HL-60 (cell line): ENCODE data around the gene ZNF839.

Experiments used
- DNase-seq, 2 experiments: peaks; one replicate each; pipeline ENCODE4 v3.0.0-alpha.2; 2010 to 2020; ENCODE audit warnings: low read depth in 1 of 2, low spot score in 1 of 2
- H3K27ac ChIP-seq: fragments of 250-450 bp; sonication (Bioruptor Pico); replicated peaks from 2 replicates; pipeline ENCODE4 v1.5.1; 2020; ENCODE audit warnings: mild to moderate bottlenecking, moderate library complexity
- H3K27me3 ChIP-seq: fragments of 250-450 bp; sonication (Bioruptor Pico); 2 replicates; pipeline ENCODE4 v1.5.1; 2021; ENCODE audit warnings: mild to moderate bottlenecking, moderate library complexity; ENCODE audit not compliant: insufficient read depth, poor library complexity, severe bottlenecking
- H3K4me3 ChIP-seq: replicated peaks from 2 replicates; pipeline ENCODE4 v1.5.1; 2011; ENCODE audit warnings: mild to moderate bottlenecking, control low read depth, low read length; ENCODE audit not compliant: insufficient read depth
- GABPA ChIP-seq: IDR thresholded peaks from 2 replicates; pipeline ENCODE4 v1.6.1; 2012; ENCODE audit warnings: low read depth
- POLR2AphosphoS5 ChIP-seq: IDR thresholded peaks from 2 replicates; pipeline ENCODE4 v1.6.1; 2012; ENCODE audit warnings: low read depth
- REST ChIP-seq: IDR thresholded peaks from 2 replicates; pipeline ENCODE4 v1.6.1; 2012; ENCODE audit warnings: low read depth; ENCODE audit not compliant: insufficient replicate concordance
- SPI1 ChIP-seq: IDR thresholded peaks from 2 replicates; pipeline ENCODE4 v1.6.1; 2012; ENCODE audit warnings: low read depth, mild to moderate bottlenecking, borderline replicate concordance
- TF ChIP-seq, protein P1 (sequence below): IDR thresholded peaks from one replicate; pipeline ENCODE4 v1.5.1; 2011; ENCODE audit warnings: low read length, control low read depth, inconsistent platforms; ENCODE audit not compliant: insufficient read depth

Gene ZNF839

GRCh38 chr14:102373110-102373509, 53.6 kb downstream of the ZNF839 start:
- no peak for DNase-seq
- H3K27ac ChIP-seq: no peak overlapping the region
- no peaks in the 10 kb centered on the region for H3K27me3 ChIP-seq
- TF ChIP-seq POLR2AphosphoS5: no peak
- TF ChIP-seq REST: no peak
- TF ChIP-seq GABPA: no peak
- TF ChIP-seq, protein P1, sequence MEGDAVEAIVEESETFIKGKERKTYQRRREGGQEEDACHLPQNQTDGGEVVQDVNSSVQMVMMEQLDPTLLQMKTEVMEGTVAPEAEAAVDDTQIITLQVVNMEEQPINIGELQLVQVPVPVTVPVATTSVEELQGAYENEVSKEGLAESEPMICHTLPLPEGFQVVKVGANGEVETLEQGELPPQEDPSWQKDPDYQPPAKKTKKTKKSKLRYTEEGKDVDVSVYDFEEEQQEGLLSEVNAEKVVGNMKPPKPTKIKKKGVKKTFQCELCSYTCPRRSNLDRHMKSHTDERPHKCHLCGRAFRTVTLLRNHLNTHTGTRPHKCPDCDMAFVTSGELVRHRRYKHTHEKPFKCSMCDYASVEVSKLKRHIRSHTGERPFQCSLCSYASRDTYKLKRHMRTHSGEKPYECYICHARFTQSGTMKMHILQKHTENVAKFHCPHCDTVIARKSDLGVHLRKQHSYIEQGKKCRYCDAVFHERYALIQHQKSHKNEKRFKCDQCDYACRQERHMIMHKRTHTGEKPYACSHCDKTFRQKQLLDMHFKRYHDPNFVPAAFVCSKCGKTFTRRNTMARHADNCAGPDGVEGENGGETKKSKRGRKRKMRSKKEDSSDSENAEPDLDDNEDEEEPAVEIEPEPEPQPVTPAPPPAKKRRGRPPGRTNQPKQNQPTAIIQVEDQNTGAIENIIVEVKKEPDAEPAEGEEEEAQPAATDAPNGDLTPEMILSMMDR: no peak
- TF ChIP-seq SPI1: no peak
- no peak overlapping the region for H3K4me3 ChIP-seq

GRCh38 chr14:102374264-102374663, 54.7 kb downstream of the ZNF839 start:
- DNase-seq: no peak
- Histone ChIP-seq H3K27ac (no peak overlapping the region), H3K4me3 (no peak overlapping the region), H3K27me3 (no peaks in the 10 kb centered on the region)
- TF ChIP-seq GABPA (no peak), REST (no peak), POLR2AphosphoS5 (no peak), SPI1 (no peak)
- TF ChIP-seq, protein P1: no peak

DNA sequence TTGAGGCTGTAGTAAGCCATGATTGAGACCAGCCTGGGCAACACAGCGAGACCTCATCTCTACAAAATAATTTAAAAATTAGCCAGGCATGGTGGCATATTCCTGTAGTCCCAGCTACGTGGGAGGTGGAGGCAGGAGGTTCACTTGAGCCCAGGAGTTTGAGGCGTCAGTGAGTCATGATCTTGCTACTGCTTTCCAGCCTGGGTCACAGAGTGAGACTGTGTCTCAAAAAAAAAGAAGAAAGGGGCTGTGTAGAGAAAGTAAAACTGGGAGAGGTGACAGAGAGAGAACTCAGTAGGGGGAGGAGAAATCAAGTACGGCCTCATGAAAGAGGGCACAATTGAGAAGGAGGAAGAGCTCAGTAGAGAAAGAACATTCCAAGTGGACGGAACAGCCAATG, 55.6 kb downstream of the ZNF839 start:
- Histone ChIP-seq H3K4me3 (no peak overlapping the region), H3K27ac (no peak overlapping the region), H3K27me3 (no peaks in the 10 kb centered on the region)
- TF ChIP-seq, protein P1: no peak
- TF ChIP-seq POLR2AphosphoS5 (no peak), GABPA (no peak), SPI1 (no peak), REST (no peak)
- DNase-seq: no peak
